GM10248 (cell line): ENCODE measurements around the gene JSRP1.

ENCODE experiments used
- CTCF ChIA-PET: fragments of 300-600 bp; sonication (Branson Sonifier 250); formaldehyde crosslinking; extraction: SDS; loops from one replicate; lab custom pipeline; 2021; ENCODE audit warnings: antibody characterized with exemption; lab: Yijun Ruan, JAX
- POLR2A ChIA-PET: fragments of 350-650 bp; sonication (Branson Sonifier 250); formaldehyde crosslinking; extraction: SDS; loops from one replicate; lab custom pipeline; 2020; ENCODE audit warnings: antibody characterized with exemption; lab: Yijun Ruan, JAX
- DNase-seq: peaks from one replicate; pipeline ENCODE4 v3.0.0; 2012; ENCODE audit errors: extremely low spot score
- CTCF ChIP-seq: IDR thresholded peaks from 2 replicates; pipeline ENCODE4 v1.5.1; 2012; ENCODE audit warnings: mild to moderate bottlenecking, low read depth; ENCODE audit errors: extremely low read depth, missing control alignments, control extremely low read depth

The JSRP1 gene

GRCh38 chr19:2221918-2222317 is 34.3 kb downstream of the JSRP1 start:
- ChIA-PET POLR2A (no interaction called here), CTCF (interaction anchor here (1.3 kb wide), 1 partner anchor 8 kb away, joined by 3 read pairs; no protein-coding TSS in a partner anchor)
- peak; percentile 6 for TF ChIP-seq CTCF
- DNase-seq, result no peak

- no peak for DNase-seq
- POLR2A ChIA-PET, result no interaction called here
- TF ChIP-seq CTCF, result no peak
- CTCF ChIA-PET, result interaction anchor here (1.3 kb wide), 1 partner anchor 9 kb away, joined by 3 read pairs; no protein-coding TSS in a partner anchor
Measured at GRCh38 chr19:2221250-2221831, 34.9 kb downstream of the JSRP1 start.

GRCh38 chr19:2219726-2220125 is 36.5 kb downstream of the JSRP1 start:
- no peak for TF ChIP-seq CTCF
- CTCF ChIA-PET, result interaction anchor here (1.9 kb wide), 1 partner anchor 63 kb away, joined by 5 read pairs; no protein-coding TSS in a partner anchor
- DNase-seq, result no peak
- POLR2A ChIA-PET, result no interaction called here

GRCh38 chr19:2217591-2217990 is 38.6 kb downstream of the JSRP1 start:
- POLR2A ChIA-PET, result no interaction called here
- no peak for DNase-seq
- CTCF ChIA-PET, result interaction anchor here (0.6 kb wide), 1 partner anchor 18 kb away, joined by 3 read pairs; no protein-coding TSS in a partner anchor
- TF ChIP-seq CTCF, result no peak

- ChIA-PET CTCF (interaction anchor here (1.0 to 2.9 kb wide), 4 partner anchors 13 to 61 kb away, joined by 3 to 14 read pairs (median 4); partner anchors contain the start of gene PLEKHJ1), POLR2A (interaction anchor here (0.6 to 0.8 kb wide), 2 partner anchors 11 to 19 kb away, joined by 3 to 5 read pairs; no protein-coding TSS in a partner anchor)
- no peak for TF ChIP-seq CTCF
- no peak for DNase-seq
Measured at GRCh38 chr19:2216361-2217225, 39.6 kb downstream of the JSRP1 start.

GRCh38 chr19:2215281-2215751 is 40.9 kb downstream of the JSRP1 start:
- no peak for DNase-seq
- POLR2A ChIA-PET, result interaction anchor here (0.5 kb wide), 1 partner anchor 59 kb away, joined by 3 read pairs; no protein-coding TSS in a partner anchor
- CTCF ChIA-PET, result interaction anchor here (1.0 to 2.9 kb wide), 4 partner anchors 14 to 59 kb away, joined by 3 to 14 read pairs (median 6); no protein-coding TSS in a partner anchor
- TF ChIP-seq CTCF, result no peak
